CD4-positive, alpha-beta T cell (primary cell): Measurements from ENCODE around the gene PITPNC1. TPM values are rescaled to one million over a fixed set of nuclear protein-coding genes. Genes with fewer than 3 reads are reported as not detected.
A peak's percentile ranks its signal among the peaks of the same experiment; 100 is the strongest.

Experiments used
- ATAC-seq: fragments of 200-7000 bp; cut with Tn5 transposase; one replicate; pipeline ENCODE4 v1.10.0; 2022; ENCODE audit warnings: mild to moderate bottlenecking; ENCODE audit not compliant: poor library complexity
- CTCF ChIA-PET: fragments of 350-600 bp; sonication (Branson Sonifier 250); formaldehyde crosslinking; loops from one replicate; lab custom pipeline; 2021; ENCODE audit warnings: antibody characterized with exemption, inconsistent platforms; lab: Charles Lee
- POLR2A ChIA-PET: fragments of 350-600 bp; sonication (Branson Sonifier 250); formaldehyde crosslinking; loops from one replicate; lab custom pipeline; 2021; ENCODE audit warnings: antibody characterized with exemption, inconsistent platforms; lab: Charles Lee
- DNase-seq, 14 experiments: peaks; one replicate each; pipeline ENCODE4 v3.0.0-alpha.2; 2013 to 2020; ENCODE audit warnings: mixed read lengths in 2 of 14
- H3K27ac ChIP-seq, 2 donors: one replicate each; pipeline versions ENCODE4 v1.5.1 to v1.7.0; 2013; ENCODE audit warnings: low read length in 2 of 2, low read depth in 1 of 2, mild to moderate bottlenecking in 1 of 2
- H3K27me3 ChIP-seq, 2 experiments: 1 replicate in 1 of 2; 2 replicates in 1 of 2; pipeline versions ENCODE4 v1.6.1 to v1.7.0; 2013; ENCODE audit warnings: low read length in 2 of 2, control low read depth in 1 of 2, mild to moderate bottlenecking in 1 of 2, moderate library complexity in 1 of 2; ENCODE audit not compliant: insufficient read depth in 2 of 2, control insufficient read depth in 1 of 2
- H3K36me3 ChIP-seq: one replicate; pipeline ENCODE4 v1.6.1; 2013; ENCODE audit warnings: low read length, control low read depth; ENCODE audit not compliant: insufficient read depth
- H3K4me1 ChIP-seq: one replicate; pipeline ENCODE4 v1.6.1; 2013; ENCODE audit warnings: low read length, control low read depth; ENCODE audit not compliant: insufficient read depth
- H3K4me3 ChIP-seq: one replicate; pipeline ENCODE4 v1.5.1; 2013; ENCODE audit warnings: mild to moderate bottlenecking, low read length, moderate library complexity
- H3K9me3 ChIP-seq, 2 experiments: 1 replicate in 1 of 2; 2 replicates in 1 of 2; pipeline versions ENCODE4 v1.6.1 to v1.7.0; 2013; ENCODE audit warnings: low read length in 2 of 2, mild to moderate bottlenecking in 2 of 2, control low read depth in 1 of 2, moderate library complexity in 1 of 2; ENCODE audit not compliant: control insufficient read depth in 1 of 2, insufficient read depth in 1 of 2
- H3K27ac Mint-ChIP-seq: one replicate; pipeline ENCODE4 v1.8.0; 2020; ENCODE audit warnings: mixed read lengths
- H3K27me3 Mint-ChIP-seq: one replicate; pipeline ENCODE4 v1.8.0; 2021; ENCODE audit warnings: mixed read lengths
- H3K36me3 Mint-ChIP-seq: one replicate; pipeline ENCODE4 v1.8.0; 2021; ENCODE audit warnings: low read depth, mixed read lengths
- H3K4me1 Mint-ChIP-seq: one replicate; pipeline ENCODE4 v1.8.0; 2021; ENCODE audit warnings: low read depth, mixed read lengths
- H3K4me3 Mint-ChIP-seq: one replicate; pipeline ENCODE4 v1.8.0; 2020; ENCODE audit warnings: mild to moderate bottlenecking, mixed read lengths
- H3K9me3 Mint-ChIP-seq: one replicate; pipeline ENCODE4 v1.8.0; 2020; ENCODE audit warnings: mixed read lengths
- CTCF ChIP-seq: fragments of 200-600 bp; IDR thresholded peaks from one replicate; pipeline ENCODE4 v1.8.0; 2022; ENCODE audit warnings: antibody characterized with exemption, mild to moderate bottlenecking
- intact Hi-C, 2 experiments: fragments of 100-400 bp; cut with DNase I in 1 of 2; cut with micrococcal nuclease in 1 of 2; formaldehyde crosslinking; loops; one replicate each; pipeline versions ENCODE4 v1.15.1 to v1.9.0; 2023 to 2025; cut with DNase I, micrococcal nuclease
- total RNA-seq, 174 experiments: library from RNA in 2 of 174; stranded (reverse) in 2 of 174; gene quantifications; one replicate each; pipeline ENCODE4 v1.2.3 and lab custom pipeline; 2021 to 2026

Gene PITPNC1
- total RNA-seq, 2 experiments from 2014 or later = 80.2 to 83.4 TPM

DNA sequence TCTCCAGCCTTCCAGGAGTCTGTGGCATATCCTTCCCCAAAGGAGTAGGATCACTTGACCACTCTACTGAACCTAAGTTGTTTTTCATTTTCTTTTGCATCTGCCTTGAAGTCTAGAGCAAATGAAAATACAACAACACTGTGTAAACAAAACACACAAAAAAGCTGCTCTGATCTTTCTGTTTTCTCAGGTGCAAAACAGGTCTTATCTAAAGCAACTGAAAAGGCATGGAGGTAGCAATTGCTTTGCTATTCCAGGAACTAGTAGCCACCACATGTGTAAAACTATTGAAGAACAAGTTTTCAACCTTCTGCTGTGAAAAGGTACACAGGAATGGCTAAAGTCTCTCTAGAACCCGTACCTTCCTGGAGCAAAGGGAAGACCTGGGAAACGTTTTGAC is 127.1 kb downstream of the PITPNC1 start:
- Mint-ChIP-seq H3K4me3 (no peak overlapping the region), H3K9me3 (peaks cover 8% of the 10 kb centered on the region), H3K27ac (no peak overlapping the region), H3K36me3 (peaks cover 20% of the 10 kb centered on the region), H3K4me1 (peaks cover 71% of the 10 kb centered on the region), H3K27me3 (no peaks in the 10 kb centered on the region)
- ChIA-PET POLR2A (no interaction called here), CTCF (no interaction called here)
- no peak for ATAC-seq
- Histone ChIP-seq H3K27ac (no peak overlapping the region), H3K27me3 (no peaks in the 10 kb centered on the region), H3K9me3 (peaks cover 5 to 9% of the 10 kb centered on the region in 2 experiments), H3K4me3 (no peak overlapping the region), H3K36me3 (no peaks in the 10 kb centered on the region), H3K4me1 (peaks cover 17% of the 10 kb centered on the region)
- no peak for TF ChIP-seq CTCF
- no peak for DNase-seq
- intact Hi-C loops = no loop called here

DNA sequence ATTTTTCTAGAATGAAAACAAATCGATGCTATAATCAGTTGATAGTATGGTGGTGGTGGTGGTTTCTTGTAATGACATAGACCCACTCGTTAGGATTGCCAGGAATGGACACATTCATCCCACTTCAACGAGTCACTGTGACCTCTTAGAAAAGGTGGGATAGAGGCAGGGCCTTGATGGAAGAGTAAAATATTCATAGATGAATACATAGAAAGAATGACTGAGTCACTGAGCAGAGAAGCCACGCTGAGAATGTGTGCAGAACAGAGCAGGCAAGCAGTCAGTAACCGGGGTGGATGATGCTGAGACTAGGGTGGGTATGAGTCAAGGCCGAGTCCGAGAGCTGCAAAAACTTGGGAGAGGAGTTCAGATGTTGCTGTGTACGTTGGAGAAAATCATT is 129.9 kb downstream of the PITPNC1 start:
- ATAC-seq = no peak
- Mint-ChIP-seq H3K36me3 (peaks cover 20% of the 10 kb centered on the region), H3K27ac (peak overlapping the region; percentile 7), H3K4me1 (peaks cover 74% of the 10 kb centered on the region), H3K4me3 (no peak overlapping the region), H3K27me3 (no peaks in the 10 kb centered on the region), H3K9me3 (peaks cover 8% of the 10 kb centered on the region)
- Histone ChIP-seq H3K4me1 (peaks cover 24% of the 10 kb centered on the region), H3K27ac (no peak overlapping the region), H3K4me3 (no peak overlapping the region), H3K9me3 (peaks cover 5 to 9% of the 10 kb centered on the region in 2 experiments), H3K36me3 (no peaks in the 10 kb centered on the region), H3K27me3 (no peaks in the 10 kb centered on the region)
- no peak for TF ChIP-seq CTCF
- ChIA-PET POLR2A (no interaction called here), CTCF (no interaction called here)
- DNase-seq = no peak
- intact Hi-C loops = no loop called here

- Histone ChIP-seq H3K27ac (no peak overlapping the region), H3K4me1 (peaks cover 17% of the 10 kb centered on the region), H3K36me3 (no peaks in the 10 kb centered on the region), H3K9me3 (peaks cover 5 to 9% of the 10 kb centered on the region in 2 experiments), H3K4me3 (no peak overlapping the region), H3K27me3 (no peaks in the 10 kb centered on the region)
- TF ChIP-seq CTCF = no peak
- intact Hi-C loops = no loop called here
- POLR2A ChIA-PET = no interaction called here
- ATAC-seq (no peak), DNase-seq (peak in 2 of 14 experiments; percentile 39 to 44)
- H3K4me3 Mint-ChIP-seq = no peak overlapping the region
- peak overlapping the region; percentile 18 for H3K27ac Mint-ChIP-seq
- CTCF ChIA-PET = no interaction called here
- peaks cover 57% of the 10 kb centered on the region for H3K4me1 Mint-ChIP-seq
- peaks cover 8% of the 10 kb centered on the region for H3K9me3 Mint-ChIP-seq
- H3K36me3 Mint-ChIP-seq = peaks cover 14% of the 10 kb centered on the region
- no peaks in the 10 kb centered on the region for H3K27me3 Mint-ChIP-seq
Measured at GRCh38 chr17:67509390-67510287, 132.6 kb downstream of the PITPNC1 start.
